ENCODE results near the gene TMEM271. TPM values are rescaled to one million over a fixed set of nuclear protein-coding genes. Genes with fewer than 3 reads are reported as not detected.

TMEM271 gene
- total and polyA plus RNA-seq, 10 of the 15 experiments (the other 5 are each of a cell fraction or from before 2014, with no cell fraction given), result not detected

DNA sequence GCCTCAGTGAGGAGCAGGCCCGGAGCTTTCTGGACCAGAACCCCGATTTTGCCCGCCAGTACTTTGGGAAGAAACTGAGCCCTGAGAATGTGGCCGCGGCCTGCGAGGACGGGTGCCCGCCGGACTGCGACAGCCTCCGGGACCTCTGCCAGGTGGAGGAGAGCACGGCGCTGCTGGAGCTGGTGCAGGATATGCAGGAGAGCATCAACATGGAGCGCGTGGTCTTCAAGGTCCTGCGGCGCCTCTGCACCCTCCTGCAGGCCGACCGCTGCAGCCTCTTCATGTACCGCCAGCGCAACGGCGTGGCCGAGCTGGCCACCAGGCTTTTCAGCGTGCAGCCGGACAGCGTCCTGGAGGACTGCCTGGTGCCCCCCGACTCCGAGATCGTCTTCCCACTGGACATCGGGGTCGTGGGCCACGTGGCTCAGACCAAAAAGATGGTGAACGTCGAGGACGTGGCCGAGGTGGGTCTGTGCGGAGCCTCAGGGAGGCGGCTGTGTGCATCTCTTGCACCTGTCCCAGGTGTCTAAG lies 49.6 kb upstream of the TMEM271 start:
- intact Hi-C loops (cut with micrococcal nuclease; ENCODE audit: unreplicated experiment) (no loop called here), in situ Hi-C loops (cut with MboI) (no loop called here)
- Histone ChIP-seq H3K9me3 (replicated peaks; ENCODE audit: control insufficient read depth, insufficient read depth, low read length) (no peaks in the 10 kb centered on the region; the same call in 1 of the 3 replicates), H2AFZ (ENCODE audit: control insufficient read depth, low read depth, low read length) (no peak overlapping the region), H3K4me2 (ENCODE audit: control insufficient read depth, insufficient read depth) (no peak overlapping the region), H3K79me2 (ENCODE audit: control insufficient read depth, insufficient read depth, low read length) (no peaks in the 10 kb centered on the region), H3K27ac (ENCODE audit: control insufficient read depth, insufficient read depth) (no peak overlapping the region), H3K4me1 (ENCODE audit: control insufficient read depth, insufficient read depth, low read length) (no peaks in the 10 kb centered on the region), H3K9ac (ENCODE audit: control insufficient read depth, insufficient read depth, low read length) (no peak overlapping the region), H3K27me3 (replicated peaks in 1 of 2; ENCODE audit: control insufficient read depth in 2 of 2, insufficient read depth in 2 of 2, low read length in 1 of 2) (no peaks in the 10 kb centered on the region), H3K4me3 (no peak overlapping the region), H3K36me3 (ENCODE audit: control insufficient read depth in 2 of 2, insufficient read depth in 2 of 2, low read length in 1 of 2) (no peaks in the 10 kb centered on the region), H4K20me1 (ENCODE audit: control insufficient read depth, insufficient read depth) (no peaks in the 10 kb centered on the region)
- ATAC-seq (no peak), DNase-seq (ENCODE audit: low read depth, low spot score) (no peak), FAIRE-seq (no peak)
- SMC1A ChIA-PET (ENCODE audit: uncharacterized antibody, unreplicated experiment), result no interaction called here
- WGBS (ENCODE audit: insufficient coverage, insufficient replicate concordance, low lambda C conversion rate, missing lambda C conversion rate), result 60% methylated on average over 25 of the region's 39 CpGs
- POLR2A ChIA-PET, result no interaction called here
- CTCF ChIA-PET, result no interaction called here
- no TSS peak for BruUV-seq (replicated peaks)
- RAD21 ChIA-PET (ENCODE audit: unreplicated experiment), result no interaction called here
- no peak for TF ChIP-seq KLF5 (IDR thresholded peaks at IDR 0.05; ENCODE audit: partially characterized antibody)
- TF ChIP-seq, protein P1, sequence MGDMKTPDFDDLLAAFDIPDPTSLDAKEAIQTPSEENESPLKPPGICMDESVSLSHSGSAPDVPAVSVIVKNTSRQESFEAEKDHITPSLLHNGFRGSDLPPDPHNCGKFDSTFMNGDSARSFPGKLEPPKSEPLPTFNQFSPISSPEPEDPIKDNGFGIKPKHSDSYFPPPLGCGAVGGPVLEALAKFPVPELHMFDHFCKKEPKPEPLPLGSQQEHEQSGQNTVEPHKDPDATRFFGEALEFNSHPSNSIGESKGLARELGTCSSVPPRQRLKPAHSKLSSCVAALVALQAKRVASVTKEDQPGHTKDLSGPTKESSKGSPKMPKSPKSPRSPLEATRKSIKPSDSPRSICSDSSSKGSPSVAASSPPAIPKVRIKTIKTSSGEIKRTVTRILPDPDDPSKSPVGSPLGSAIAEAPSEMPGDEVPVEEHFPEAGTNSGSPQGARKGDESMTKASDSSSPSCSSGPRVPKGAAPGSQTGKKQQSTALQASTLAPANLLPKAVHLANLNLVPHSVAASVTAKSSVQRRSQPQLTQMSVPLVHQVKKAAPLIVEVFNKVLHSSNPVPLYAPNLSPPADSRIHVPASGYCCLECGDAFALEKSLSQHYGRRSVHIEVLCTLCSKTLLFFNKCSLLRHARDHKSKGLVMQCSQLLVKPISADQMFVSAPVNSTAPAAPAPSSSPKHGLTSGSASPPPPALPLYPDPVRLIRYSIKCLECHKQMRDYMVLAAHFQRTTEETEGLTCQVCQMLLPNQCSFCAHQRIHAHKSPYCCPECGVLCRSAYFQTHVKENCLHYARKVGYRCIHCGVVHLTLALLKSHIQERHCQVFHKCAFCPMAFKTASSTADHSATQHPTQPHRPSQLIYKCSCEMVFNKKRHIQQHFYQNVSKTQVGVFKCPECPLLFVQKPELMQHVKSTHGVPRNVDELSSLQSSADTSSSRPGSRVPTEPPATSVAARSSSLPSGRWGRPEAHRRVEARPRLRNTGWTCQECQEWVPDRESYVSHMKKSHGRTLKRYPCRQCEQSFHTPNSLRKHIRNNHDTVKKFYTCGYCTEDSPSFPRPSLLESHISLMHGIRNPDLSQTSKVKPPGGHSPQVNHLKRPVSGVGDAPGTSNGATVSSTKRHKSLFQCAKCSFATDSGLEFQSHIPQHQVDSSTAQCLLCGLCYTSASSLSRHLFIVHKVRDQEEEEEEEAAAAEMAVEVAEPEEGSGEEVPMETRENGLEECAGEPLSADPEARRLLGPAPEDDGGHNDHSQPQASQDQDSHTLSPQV (IDR thresholded peaks at IDR 0.05), result no peak
- TF ChIP-seq, protein P2, sequence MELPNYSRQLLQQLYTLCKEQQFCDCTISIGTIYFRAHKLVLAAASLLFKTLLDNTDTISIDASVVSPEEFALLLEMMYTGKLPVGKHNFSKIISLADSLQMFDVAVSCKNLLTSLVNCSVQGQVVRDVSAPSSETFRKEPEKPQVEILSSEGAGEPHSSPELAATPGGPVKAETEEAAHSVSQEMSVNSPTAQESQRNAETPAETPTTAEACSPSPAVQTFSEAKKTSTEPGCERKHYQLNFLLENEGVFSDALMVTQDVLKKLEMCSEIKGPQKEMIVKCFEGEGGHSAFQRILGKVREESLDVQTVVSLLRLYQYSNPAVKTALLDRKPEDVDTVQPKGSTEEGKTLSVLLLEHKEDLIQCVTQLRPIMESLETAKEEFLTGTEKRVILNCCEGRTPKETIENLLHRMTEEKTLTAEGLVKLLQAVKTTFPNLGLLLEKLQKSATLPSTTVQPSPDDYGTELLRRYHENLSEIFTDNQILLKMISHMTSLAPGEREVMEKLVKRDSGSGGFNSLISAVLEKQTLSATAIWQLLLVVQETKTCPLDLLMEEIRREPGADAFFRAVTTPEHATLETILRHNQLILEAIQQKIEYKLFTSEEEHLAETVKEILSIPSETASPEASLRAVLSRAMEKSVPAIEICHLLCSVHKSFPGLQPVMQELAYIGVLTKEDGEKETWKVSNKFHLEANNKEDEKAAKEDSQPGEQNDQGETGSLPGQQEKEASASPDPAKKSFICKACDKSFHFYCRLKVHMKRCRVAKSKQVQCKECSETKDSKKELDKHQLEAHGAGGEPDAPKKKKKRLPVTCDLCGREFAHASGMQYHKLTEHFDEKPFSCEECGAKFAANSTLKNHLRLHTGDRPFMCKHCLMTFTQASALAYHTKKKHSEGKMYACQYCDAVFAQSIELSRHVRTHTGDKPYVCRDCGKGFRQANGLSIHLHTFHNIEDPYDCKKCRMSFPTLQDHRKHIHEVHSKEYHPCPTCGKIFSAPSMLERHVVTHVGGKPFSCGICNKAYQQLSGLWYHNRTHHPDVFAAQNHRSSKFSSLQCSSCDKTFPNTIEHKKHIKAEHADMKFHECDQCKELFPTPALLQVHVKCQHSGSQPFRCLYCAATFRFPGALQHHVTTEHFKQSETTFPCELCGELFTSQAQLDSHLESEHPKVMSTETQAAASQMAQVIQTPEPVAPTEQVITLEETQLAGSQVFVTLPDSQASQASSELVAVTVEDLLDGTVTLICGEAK (IDR thresholded peaks at IDR 0.05; ENCODE audit: borderline replicate concordance), result no peak
- TF ChIP-seq, protein P3, sequence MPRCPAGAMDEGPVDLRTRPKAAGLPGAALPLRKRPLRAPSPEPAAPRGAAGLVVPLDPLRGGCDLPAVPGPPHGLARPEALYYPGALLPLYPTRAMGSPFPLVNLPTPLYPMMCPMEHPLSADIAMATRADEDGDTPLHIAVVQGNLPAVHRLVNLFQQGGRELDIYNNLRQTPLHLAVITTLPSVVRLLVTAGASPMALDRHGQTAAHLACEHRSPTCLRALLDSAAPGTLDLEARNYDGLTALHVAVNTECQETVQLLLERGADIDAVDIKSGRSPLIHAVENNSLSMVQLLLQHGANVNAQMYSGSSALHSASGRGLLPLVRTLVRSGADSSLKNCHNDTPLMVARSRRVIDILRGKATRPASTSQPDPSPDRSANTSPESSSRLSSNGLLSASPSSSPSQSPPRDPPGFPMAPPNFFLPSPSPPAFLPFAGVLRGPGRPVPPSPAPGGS (IDR thresholded peaks at IDR 0.05; ENCODE audit: borderline replicate concordance, insufficient read depth, low read depth, low read length, poor library complexity, severe bottlenecking), result no peak
- TF ChIP-seq CREM (IDR thresholded peaks at IDR 0.05; ENCODE audit: low read depth), result no peak
- TF ChIP-seq SREBF2 (IDR thresholded peaks at IDR 0.05; ENCODE audit: low read length), result no peak
- no peak for TF ChIP-seq TCF7 (IDR thresholded peaks at IDR 0.05; ENCODE audit: borderline replicate concordance)
- no peak for TF ChIP-seq SUPT20H (IDR thresholded peaks at IDR 0.05; ENCODE audit: borderline replicate concordance, control insufficient read depth, low read depth, low read length)
- TF ChIP-seq, protein P4, sequence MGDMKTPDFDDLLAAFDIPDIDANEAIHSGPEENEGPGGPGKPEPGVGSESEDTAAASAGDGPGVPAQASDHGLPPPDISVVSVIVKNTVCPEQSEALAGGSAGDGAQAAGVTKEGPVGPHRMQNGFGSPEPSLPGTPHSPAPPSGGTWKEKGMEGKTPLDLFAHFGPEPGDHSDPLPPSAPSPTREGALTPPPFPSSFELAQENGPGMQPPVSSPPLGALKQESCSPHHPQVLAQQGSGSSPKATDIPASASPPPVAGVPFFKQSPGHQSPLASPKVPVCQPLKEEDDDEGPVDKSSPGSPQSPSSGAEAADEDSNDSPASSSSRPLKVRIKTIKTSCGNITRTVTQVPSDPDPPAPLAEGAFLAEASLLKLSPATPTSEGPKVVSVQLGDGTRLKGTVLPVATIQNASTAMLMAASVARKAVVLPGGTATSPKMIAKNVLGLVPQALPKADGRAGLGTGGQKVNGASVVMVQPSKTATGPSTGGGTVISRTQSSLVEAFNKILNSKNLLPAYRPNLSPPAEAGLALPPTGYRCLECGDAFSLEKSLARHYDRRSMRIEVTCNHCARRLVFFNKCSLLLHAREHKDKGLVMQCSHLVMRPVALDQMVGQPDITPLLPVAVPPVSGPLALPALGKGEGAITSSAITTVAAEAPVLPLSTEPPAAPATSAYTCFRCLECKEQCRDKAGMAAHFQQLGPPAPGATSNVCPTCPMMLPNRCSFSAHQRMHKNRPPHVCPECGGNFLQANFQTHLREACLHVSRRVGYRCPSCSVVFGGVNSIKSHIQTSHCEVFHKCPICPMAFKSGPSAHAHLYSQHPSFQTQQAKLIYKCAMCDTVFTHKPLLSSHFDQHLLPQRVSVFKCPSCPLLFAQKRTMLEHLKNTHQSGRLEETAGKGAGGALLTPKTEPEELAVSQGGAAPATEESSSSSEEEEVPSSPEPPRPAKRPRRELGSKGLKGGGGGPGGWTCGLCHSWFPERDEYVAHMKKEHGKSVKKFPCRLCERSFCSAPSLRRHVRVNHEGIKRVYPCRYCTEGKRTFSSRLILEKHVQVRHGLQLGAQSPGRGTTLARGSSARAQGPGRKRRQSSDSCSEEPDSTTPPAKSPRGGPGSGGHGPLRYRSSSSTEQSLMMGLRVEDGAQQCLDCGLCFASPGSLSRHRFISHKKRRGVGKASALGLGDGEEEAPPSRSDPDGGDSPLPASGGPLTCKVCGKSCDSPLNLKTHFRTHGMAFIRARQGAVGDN (IDR thresholded peaks at IDR 0.05), result no peak
- no peak for TF ChIP-seq SMAD1 (IDR thresholded peaks at IDR 0.05; ENCODE audit: low read depth, partially characterized antibody)
